Spleen (tissue), 11 donors: Measurements from ENCODE around the gene FPGS. TPM values are rescaled to one million over a fixed set of nuclear protein-coding genes. Genes with fewer than 3 reads are reported as not detected.
"Not testable (repeated sequence)": the region's sequence is repeated elsewhere in the genome, so short reads cannot be mapped to it uniquely, and the experiment has no call there.

Experiments used
- DNase-seq: peaks from one replicate; pipeline ENCODE4 v3.0.0-alpha.2; 2020
- H3K27ac ChIP-seq, 8 donors: fragments of 200-600 bp; sonication (generic) in 7 of 8; 1 replicate in 4 of 8; 2 replicates in 4 of 8; pipeline versions ENCODE4 v1.5.0 to v1.8.0; 2016 to 2021; ENCODE audit warnings: inconsistent platforms in 4 of 8, mild to moderate bottlenecking in 4 of 8, moderate library complexity in 1 of 8
- H3K27me3 ChIP-seq, 7 donors: fragments of 200-600 bp; sonication (generic) in 6 of 7; replicated peaks in 1 of 7; 1 replicate in 4 of 7; 2 replicates in 3 of 7; pipeline versions ENCODE4 v1.5.0 to v1.8.0; 2016 to 2021; ENCODE audit warnings: inconsistent platforms in 3 of 7, mild to moderate bottlenecking in 1 of 7
- H3K36me3 ChIP-seq, 6 donors: fragments of 200-600 bp; sonication (generic) in 5 of 6; 1 replicate in 4 of 6; 2 replicates in 2 of 6; pipeline versions ENCODE4 v1.5.0 to v1.8.0; 2016 to 2021; ENCODE audit warnings: inconsistent platforms in 2 of 6
- H3K4me1 ChIP-seq, 6 donors: fragments of 200-600 bp; sonication (generic) in 5 of 6; 1 replicate in 3 of 6; 2 replicates in 3 of 6; pipeline versions ENCODE4 v1.5.0 to v1.8.0; 2016 to 2021; ENCODE audit warnings: inconsistent platforms in 3 of 6
- H3K4me3 ChIP-seq, 8 donors: fragments of 200-600 bp; sonication (generic) in 7 of 8; 1 replicate in 4 of 8; 2 replicates in 4 of 8; pipeline versions ENCODE4 v1.5.0 to v1.8.0; 2016 to 2021; ENCODE audit warnings: inconsistent platforms in 4 of 8, mild to moderate bottlenecking in 4 of 8, moderate library complexity in 2 of 8
- H3K9me3 ChIP-seq, 8 donors: fragments of 200-600 bp; sonication (generic) in 7 of 8; 1 replicate in 4 of 8; 2 replicates in 4 of 8; pipeline versions ENCODE4 v1.5.0 to v1.8.0; 2016 to 2021; ENCODE audit warnings: inconsistent platforms in 4 of 8
- POLR2A ChIP-seq, 3 donors: fragments of 450-650 bp; IDR thresholded peaks; one replicate each; pipeline ENCODE4 v1.5.1; 2017; ENCODE audit warnings: antibody characterized with exemption in 3 of 3, mild to moderate bottlenecking in 1 of 3
- POLR2AphosphoS5 ChIP-seq, 3 donors: sonication (generic); formaldehyde crosslinking; IDR thresholded peaks; one replicate each; pipeline ENCODE4 v1.5.1; 2017; ENCODE audit warnings: antibody characterized with exemption in 3 of 3
- WGBS, 5 donors: extraction: QIAGEN DNeasy Blood & Tissue Kit in 3 of 5; methylation state at CpG; one replicate each; pipeline versions ENCODE4 v1.1.5 to v1.1.7; 2013 to 2018; 5-methylcytosine and 5-hydroxymethylcytosine counted together
- intact Hi-C: fragments of 100-400 bp; cut with DNase I; formaldehyde crosslinking; loops from one replicate; pipeline ENCODE4 v1.15.0; 2023; ENCODE audit warnings: low total_unique reads
- polyA plus RNA-seq, 3 donors: library from polyadenylated mRNA; stranded (reverse); fragments of 200-250 nt; gene quantifications; one replicate each; pipeline ENCODE4 v1.2.1, GENCODE V29; 2013
- total RNA-seq, 7 donors: library from RNA; depleted of rRNA in 3 of 7; stranded (reverse); fragments of >200 nt in 3 of 7; fragmentation: NEBNext Ultra II Directional in 4 of 7; extraction: Animal tissue kit (Norgen Biotek cat#: 25700) in 4 of 7; gene quantifications; one replicate each; pipeline versions ENCODE4 v1.1.0 to v1.2.1, GENCODE V29; 2016 to 2021
- TF ChIP-seq, protein P1 (sequence below), 11 experiments: fragments of 200-600 bp in 7 of 11; fragments of 450-650 bp in 4 of 11; sonication (generic) in 4 of 11; IDR thresholded peaks in 8 of 11; conservative IDR thresholded peaks in 3 of 11; 1 replicate in 7 of 11; 2 replicates in 4 of 11; pipeline versions ENCODE4 v1.4.0 to v1.8.0; 2016 to 2021; ENCODE audit warnings: antibody characterized with exemption in 11 of 11, inconsistent platforms in 4 of 11, mild to moderate bottlenecking in 1 of 11
- donor health status: healthy with polysubstance abuse.
- donor health status: DM: no; HTN: no; CAD: no; lungs with moderate emphysema.
- donor health status: DM: no; HTN: no; CAD: no.
- donor health status: Bipolar disorder and iron deficiency.
- donor health status: healthy.
- donor health status: DM: no; HTN: no; CAD: no.
- donor health status: DM: yes; HTN: yes; CAD: no.

FPGS gene
- total and polyA plus RNA-seq, 10 donors: 33.3 to 94.6 (median 66.4) TPM

DNA sequence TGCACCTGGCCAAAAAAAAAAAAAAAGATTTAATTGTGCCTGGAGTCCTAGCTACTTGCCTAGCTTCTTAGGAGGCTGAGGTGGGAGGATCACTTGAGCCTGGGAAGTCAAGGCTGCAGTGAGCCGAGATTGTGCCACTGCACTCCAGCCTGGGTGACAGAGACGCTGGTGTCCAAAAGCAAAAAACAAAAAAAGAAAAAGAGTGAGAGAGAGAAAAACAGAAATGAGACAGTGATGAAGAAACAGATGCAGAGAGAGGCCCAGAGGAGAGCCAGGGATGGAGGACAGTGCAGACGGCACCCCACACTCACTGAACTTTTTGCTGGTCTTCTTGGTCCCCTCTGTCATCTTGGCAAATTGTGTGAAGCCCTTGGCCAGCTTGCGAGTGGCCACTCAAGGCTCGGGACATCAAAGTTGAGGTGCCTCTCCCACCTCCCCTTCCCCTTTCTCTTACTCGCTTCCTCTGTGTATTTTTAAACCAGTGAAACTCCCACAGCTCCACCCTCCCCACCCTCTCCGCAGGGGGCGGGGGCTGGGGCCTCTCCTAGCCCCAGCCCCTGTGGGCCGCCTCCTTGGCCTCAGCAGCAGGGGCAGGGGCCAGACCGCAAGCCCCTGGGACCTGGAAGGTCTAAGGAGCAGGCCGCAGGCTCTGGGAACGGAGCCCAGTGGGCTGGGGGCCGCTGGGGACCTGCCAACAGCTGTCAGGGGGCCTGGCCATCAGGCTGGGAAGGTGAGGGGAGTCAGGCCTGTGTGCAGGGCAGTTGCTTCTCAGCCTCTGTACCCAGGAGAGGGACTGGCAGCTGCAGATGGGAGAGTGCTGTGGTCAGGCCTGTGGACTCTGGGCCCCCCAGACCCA lies 24.2 kb upstream of the FPGS start, which contains the start of gene SH2D3C:
Gene SH2D3C, minus strand, starts transcription at position 387 of the 856 bp plus-strand sequence. Its CDS starts 39 bp downstream, at position 348.
- Histone ChIP-seq H3K9me3 (no peaks in the 10 kb centered on the region), H3K4me3 (peak within 1 kb of the TSS; percentile 48 to 83 (median 61)), H3K27me3 (no peaks in the 10 kb centered on the region), H3K4me1 (peaks cover 36 to 99% (median 82%) of the 10 kb centered on the region in 6 donors), H3K27ac (peak within 1 kb of the TSS; percentile 88 to 99 (median 95)), H3K36me3 (peaks cover 0 to 18% (median 9%) of the 10 kb centered on the region in 6 donors)
- TF ChIP-seq POLR2A (IDR thresholded peaks at IDR 0.05) (no peak), POLR2AphosphoS5 (IDR thresholded peaks at IDR 0.05) (peak; percentile 73 to 83 (median 77))
- TF ChIP-seq, protein P1, sequence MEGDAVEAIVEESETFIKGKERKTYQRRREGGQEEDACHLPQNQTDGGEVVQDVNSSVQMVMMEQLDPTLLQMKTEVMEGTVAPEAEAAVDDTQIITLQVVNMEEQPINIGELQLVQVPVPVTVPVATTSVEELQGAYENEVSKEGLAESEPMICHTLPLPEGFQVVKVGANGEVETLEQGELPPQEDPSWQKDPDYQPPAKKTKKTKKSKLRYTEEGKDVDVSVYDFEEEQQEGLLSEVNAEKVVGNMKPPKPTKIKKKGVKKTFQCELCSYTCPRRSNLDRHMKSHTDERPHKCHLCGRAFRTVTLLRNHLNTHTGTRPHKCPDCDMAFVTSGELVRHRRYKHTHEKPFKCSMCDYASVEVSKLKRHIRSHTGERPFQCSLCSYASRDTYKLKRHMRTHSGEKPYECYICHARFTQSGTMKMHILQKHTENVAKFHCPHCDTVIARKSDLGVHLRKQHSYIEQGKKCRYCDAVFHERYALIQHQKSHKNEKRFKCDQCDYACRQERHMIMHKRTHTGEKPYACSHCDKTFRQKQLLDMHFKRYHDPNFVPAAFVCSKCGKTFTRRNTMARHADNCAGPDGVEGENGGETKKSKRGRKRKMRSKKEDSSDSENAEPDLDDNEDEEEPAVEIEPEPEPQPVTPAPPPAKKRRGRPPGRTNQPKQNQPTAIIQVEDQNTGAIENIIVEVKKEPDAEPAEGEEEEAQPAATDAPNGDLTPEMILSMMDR (IDR thresholded peaks at IDR 0.05 in 8 of 11, conservative IDR thresholded peaks at IDR 0.05 in 3 of 11): peak in 1 of 11 experiments; percentile 9
- DNase-seq: peak; percentile 94
- 8 to 37% (median 18%) methylated on average over 12 to 13 of the region's 13 CpGs for whole genome bisulfite sequencing, 5 donors
- intact Hi-C loops: no loop called here

DNA sequence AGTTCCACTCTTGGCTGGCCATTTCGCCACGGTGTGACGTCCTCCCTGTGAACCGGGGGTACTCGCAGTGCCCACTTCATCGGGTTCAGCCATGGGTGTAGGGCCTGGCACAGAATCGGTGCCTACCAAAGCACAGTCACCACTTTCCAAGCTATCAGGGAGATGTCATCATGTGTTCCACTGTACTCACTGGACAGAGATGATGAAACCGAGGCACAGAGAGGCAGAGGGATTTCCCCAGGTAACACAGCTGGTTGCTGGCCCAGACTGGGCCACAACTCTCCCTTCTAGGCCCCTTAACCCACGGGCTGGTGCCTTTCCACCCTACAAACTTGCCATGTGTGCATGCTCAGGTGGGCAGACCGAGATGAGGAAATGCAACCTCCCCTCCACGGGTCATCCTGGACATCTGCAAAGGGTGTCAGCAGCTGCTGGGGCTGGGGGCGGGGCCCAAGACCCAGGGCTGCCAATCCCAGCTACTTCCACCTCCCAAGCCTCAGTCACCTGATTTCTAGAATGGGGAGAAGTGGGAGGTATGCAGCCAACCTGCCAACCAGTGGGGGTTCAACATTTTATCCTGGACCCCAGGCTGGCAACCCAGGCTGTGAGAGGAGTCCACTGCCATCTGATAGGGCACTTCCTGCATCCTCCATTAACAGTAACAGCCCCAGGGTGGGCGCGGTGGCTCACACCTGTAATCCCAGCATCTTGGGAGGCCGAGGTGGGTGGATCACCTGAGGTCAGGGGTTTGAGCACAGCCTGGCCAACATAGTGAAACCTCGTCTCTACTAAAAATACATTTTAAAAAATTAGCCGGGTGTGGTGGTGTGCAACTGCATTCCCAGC lies 23.3 kb upstream of the FPGS start:
- Histone ChIP-seq H3K27ac (peak overlapping the region; percentile 88 to 99 (median 95)), H3K4me1 (peaks cover 44 to 99% (median 84%) of the 10 kb centered on the region in 6 donors), H3K4me3 (peak overlapping the region in 7 of 8 donors; percentile 53 to 83 (median 61)), H3K36me3 (peaks cover 0 to 10% (median 2%) of the 10 kb centered on the region in 6 donors), H3K9me3 (no peaks in the 10 kb centered on the region), H3K27me3 (no peaks in the 10 kb centered on the region)
- TF ChIP-seq, protein P1 (IDR thresholded peaks at IDR 0.05 in 8 of 11, conservative IDR thresholded peaks at IDR 0.05 in 3 of 11): no peak
- TF ChIP-seq POLR2A (IDR thresholded peaks at IDR 0.05) (no peak), POLR2AphosphoS5 (IDR thresholded peaks at IDR 0.05) (peak; percentile 49 to 79 (median 56))
- peak; percentile 89 for DNase-seq
- WGBS, 5 donors: 30 to 48% (median 40%) methylated on average over 16 to 17 of the region's 17 CpGs
- intact Hi-C loops: no loop called here

DNA sequence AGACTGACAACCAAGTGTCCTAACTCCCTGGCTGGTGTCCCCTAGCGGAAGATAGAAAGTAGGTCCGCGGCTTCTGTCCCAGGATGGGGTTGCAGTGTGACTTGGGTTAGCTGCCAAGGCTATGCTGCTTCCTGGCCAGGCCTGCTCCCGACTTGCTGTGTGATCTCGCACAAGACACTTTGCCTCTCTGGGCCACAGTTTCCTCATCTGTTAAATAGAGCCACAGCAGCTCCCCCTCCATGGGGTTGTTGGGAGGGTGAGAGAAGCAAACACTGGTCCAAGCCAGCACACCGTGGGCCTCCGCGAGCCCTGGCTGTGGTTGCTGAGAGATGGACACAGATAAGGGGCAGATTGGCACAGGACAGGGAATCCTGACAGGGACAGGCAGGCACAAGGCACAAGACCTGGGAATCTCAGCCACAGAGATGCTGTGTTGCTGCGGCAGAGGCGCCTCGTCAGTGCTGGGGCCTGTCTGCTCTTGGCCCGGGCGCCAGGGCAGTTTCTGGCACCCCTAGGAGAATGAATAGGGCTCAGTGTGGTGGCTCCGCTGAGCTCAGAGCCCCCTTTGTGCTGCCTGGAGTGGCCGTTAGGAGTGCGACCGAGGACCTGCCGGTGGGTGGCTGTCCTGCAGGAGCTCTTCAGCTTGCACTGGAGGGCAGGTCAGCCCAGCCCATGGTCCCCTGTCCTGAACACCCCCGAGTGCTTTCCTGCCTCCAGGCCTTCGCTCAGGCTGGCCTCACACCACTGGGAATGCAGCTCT lies 22.4 kb upstream of the FPGS start:
- H3K27ac ChIP-seq: peak overlapping the region; percentile 88 to 99 (median 95)
- H3K27me3 ChIP-seq: no peaks in the 10 kb centered on the region
- peaks cover 50 to 96% (median 81%) of the 10 kb centered on the region in 6 donors for H3K4me1 ChIP-seq
- no peak for TF ChIP-seq POLR2A (IDR thresholded peaks at IDR 0.05)
- TF ChIP-seq POLR2AphosphoS5 (IDR thresholded peaks at IDR 0.05): peak in 1 of 3 donors; percentile 29
- peak; percentile 84 for DNase-seq
- WGBS, 5 donors: 69 to 81% (median 74%) methylated on average over 13 to 20 of the region's 20 CpGs
- peaks cover 0 to under 1% (median 0%) of the 10 kb centered on the region in 6 donors for H3K36me3 ChIP-seq
- no peaks in the 10 kb centered on the region for H3K9me3 ChIP-seq
- intact Hi-C loops: loop anchor here (5.0 kb wide), 1 partner anchor 43 kb away; the partner anchor contains the start of gene TOR2A
- peak overlapping the region in 1 of 8 donors; percentile 83 for H3K4me3 ChIP-seq

DNA sequence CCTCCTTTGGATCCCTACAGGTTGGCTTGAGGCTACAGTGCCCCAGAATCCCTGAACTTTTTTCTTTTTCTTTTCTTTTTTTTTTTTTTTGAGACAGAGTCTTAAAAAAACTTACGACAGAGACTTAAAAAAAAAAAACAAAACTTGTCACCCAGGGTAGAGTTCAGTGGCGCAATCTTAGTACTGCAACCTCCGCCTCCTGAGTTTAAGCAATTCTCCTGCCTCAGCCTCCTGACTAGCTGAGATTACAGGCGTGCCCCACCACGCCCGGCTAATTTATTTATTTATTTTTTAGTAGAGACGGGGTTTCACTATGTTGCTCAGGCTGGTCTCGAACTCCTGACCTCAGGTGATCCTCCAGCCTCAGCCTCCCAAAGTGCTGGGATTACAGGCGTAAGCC lies 21.8 kb upstream of the FPGS start:
- H3K27me3 ChIP-seq, DNase-seq, H3K36me3 ChIP-seq, H3K9me3 ChIP-seq: not testable (repeated sequence)
- 56 to 83% (median 70%) methylated on average over 9 of the region's 9 CpGs for WGBS, 5 donors
- H3K4me3 ChIP-seq: peak overlapping the region in 1 of 8 donors; percentile 83
- peaks cover 47 to 90% (median 75%) of the 10 kb centered on the region in 6 donors for H3K4me1 ChIP-seq
- TF ChIP-seq, protein P1 (IDR thresholded peaks at IDR 0.05 in 8 of 11, conservative IDR thresholded peaks at IDR 0.05 in 3 of 11): peak in 1 of 11 experiments; percentile 14
- intact Hi-C loops: loop anchor here (5.0 kb wide), 1 partner anchor 44 kb away; the partner anchor contains the start of gene TOR2A
- peak overlapping the region in 7 of 8 donors; percentile 89 to 99 (median 96) for H3K27ac ChIP-seq
